Measurements from ENCODE around the gene SBF2.

The SBF2 gene

DNA sequence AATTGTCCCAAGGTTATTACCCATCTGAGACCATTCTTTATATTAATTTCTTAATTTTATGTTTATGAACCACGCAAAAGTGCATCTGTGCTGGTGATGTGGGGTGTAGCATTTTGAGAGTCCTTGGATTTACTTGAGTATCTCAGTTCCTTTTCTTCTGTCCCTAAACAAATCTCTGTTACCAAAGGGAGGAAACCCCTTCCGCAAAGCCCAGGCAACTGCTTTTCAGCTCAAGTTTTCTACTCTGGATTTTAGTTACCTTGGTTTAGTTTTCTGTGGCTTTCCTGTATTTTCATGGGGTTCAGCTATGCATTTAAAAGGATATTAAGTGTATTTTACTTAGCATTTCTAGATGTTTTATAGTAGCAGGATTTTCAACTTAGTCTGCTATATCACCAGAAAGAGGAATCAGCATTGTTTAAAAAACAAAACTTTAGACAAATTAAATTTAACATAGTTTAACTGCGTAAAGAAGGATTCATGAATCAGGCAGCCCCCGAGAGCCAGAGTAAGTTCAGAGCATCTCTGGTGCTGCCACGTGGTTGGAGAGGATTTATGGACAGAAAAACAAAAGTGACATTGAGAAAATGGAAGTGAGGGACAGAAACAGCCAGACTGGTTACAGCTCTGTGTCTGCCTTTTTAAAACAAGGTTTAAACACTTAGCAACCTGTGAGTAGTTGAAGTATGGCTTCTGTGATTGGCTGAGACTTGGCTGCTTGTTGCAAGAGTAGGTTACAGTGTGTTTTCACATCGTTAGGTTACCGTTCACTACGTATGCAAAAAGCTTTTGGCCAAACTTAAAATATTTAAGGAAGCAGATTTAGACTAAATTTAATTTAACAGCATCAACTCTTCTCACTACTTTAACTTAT is 20.4 kb upstream of the SBF2 start:
- Histone ChIP-seq H3K4me3 (ENCODE audit: low read length) (no peak overlapping the region), H3K79me2 (ENCODE audit: control insufficient read depth, insufficient read depth, low read length) (no peaks in the 10 kb centered on the region), H2BK120ac (ENCODE audit: low read depth, low read length) (no peak overlapping the region), H4K8ac (ENCODE audit: low read depth, low read length) (no peak overlapping the region), H3K4me2 (ENCODE audit: low read length) (no peak overlapping the region), H3K79me1 (ENCODE audit: low read length) (no peaks in the 10 kb centered on the region), H2BK15ac (replicated peaks; ENCODE audit: low read depth) (no peak overlapping the region), H3K9ac (ENCODE audit: low read length) (no peak overlapping the region), H2AK5ac (ENCODE audit: low read length) (no peak overlapping the region), H3K4ac (ENCODE audit: low read depth, low read length) (no peak overlapping the region), H3K4me1 (ENCODE audit: control insufficient read depth, low read depth, low read length) (peaks cover 3% of the 10 kb centered on the region), H3K27ac (ENCODE audit: low read depth, low read length) (no peak overlapping the region), H3K56ac (ENCODE audit: low read length) (no peak overlapping the region), H3K27me3 (ENCODE audit: insufficient read depth, low read length, poor library complexity) (no peaks in the 10 kb centered on the region), H4K5ac (ENCODE audit: low read length) (no peak overlapping the region), H2BK5ac (ENCODE audit: low read length) (no peak overlapping the region), H3K18ac (ENCODE audit: low read length) (no peak overlapping the region), H3K36me3 (ENCODE audit: control insufficient read depth, insufficient read depth, low read length) (no peaks in the 10 kb centered on the region), H3K23ac (ENCODE audit: low read length) (no peak overlapping the region)
- no CpG with 5 or more reads among the region's 8 CpGs for WGBS (ENCODE audit: extremely low coverage, insufficient coverage, low lambda C conversion rate)
- peak; percentile 60 for DNase-seq

DNA sequence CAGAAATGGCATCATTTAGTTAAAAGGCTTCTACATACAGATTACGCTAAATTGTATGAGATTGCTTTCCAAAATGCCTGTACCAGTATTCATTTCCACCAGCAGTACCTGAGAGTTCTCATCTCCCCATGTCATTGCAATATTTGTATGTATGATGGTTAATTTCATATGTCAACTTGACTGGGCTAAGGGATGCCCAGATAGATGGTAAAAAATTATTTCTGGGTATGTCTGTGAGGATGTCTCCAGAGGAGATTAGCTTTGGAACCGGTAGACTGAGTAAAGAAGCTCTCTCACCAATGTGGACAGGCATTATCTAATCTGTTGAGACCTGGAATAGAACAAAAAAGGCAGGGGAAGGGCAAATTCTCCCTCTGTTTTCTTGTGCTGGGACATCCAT is 17.8 kb upstream of the SBF2 start:
- H3K56ac ChIP-seq (ENCODE audit: low read length) = no peak overlapping the region
- WGBS (ENCODE audit: extremely low coverage, insufficient coverage, low lambda C conversion rate) = no CpG with 5 or more reads among the region's 2 CpGs
- H3K27me3 ChIP-seq (ENCODE audit: insufficient read depth, low read length, poor library complexity) = no peaks in the 10 kb centered on the region
- H3K27ac ChIP-seq (ENCODE audit: low read depth, low read length) = no peak overlapping the region
- no peak overlapping the region for H3K4me3 ChIP-seq (ENCODE audit: low read length)
- no peak overlapping the region for H4K8ac ChIP-seq (ENCODE audit: low read depth, low read length)
- H3K9ac ChIP-seq (ENCODE audit: low read length) = no peak overlapping the region
- no peak overlapping the region for H2BK120ac ChIP-seq (ENCODE audit: low read depth, low read length)
- H3K4ac ChIP-seq (ENCODE audit: low read depth, low read length) = no peak overlapping the region
- no peak overlapping the region for H4K5ac ChIP-seq (ENCODE audit: low read length)
- peaks cover under 1% of the 10 kb centered on the region for H3K79me2 ChIP-seq (ENCODE audit: control insufficient read depth, insufficient read depth, low read length)
- no peak overlapping the region for H2AK5ac ChIP-seq (ENCODE audit: low read length)
- H3K18ac ChIP-seq (ENCODE audit: low read length) = no peak overlapping the region
- no peak overlapping the region for H2BK15ac ChIP-seq (replicated peaks; ENCODE audit: low read depth)
- no peaks in the 10 kb centered on the region for H3K36me3 ChIP-seq (ENCODE audit: control insufficient read depth, insufficient read depth, low read length)
- H3K23ac ChIP-seq (ENCODE audit: low read length) = no peak overlapping the region
- no peaks in the 10 kb centered on the region for H3K79me1 ChIP-seq (ENCODE audit: low read length)
- peaks cover 13% of the 10 kb centered on the region for H3K4me1 ChIP-seq (ENCODE audit: control insufficient read depth, low read depth, low read length)
- no peak overlapping the region for H2BK5ac ChIP-seq (ENCODE audit: low read length)
- no peak for DNase-seq
- H3K4me2 ChIP-seq (ENCODE audit: low read length) = no peak overlapping the region

DNA sequence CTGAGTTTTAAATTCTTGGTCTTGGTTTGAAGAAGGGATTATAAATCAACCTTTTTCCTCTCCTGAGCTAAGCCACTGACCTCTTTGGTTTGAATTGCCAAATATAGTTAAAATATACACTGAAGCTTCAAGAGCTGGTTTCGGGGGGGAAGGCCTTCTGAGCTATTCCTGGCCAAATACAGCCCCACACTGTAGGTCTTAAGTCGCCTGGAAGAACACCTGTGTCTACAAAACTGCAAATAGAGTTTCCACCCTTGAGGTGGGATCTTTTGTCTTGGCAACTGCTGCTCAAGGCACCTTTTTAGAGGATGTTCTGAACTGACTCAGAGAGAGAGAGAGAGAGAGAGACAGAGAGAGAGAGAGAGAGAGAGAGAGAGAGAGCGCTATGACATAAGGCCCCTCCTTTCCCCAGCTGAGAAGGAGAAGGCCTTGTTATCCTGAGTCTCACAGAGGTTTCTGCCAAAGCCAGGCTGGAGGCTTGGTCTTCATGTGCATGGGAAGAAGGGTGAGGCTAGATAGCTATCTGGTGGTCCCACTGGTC is 16.4 kb upstream of the SBF2 start:
- H3K23ac ChIP-seq (ENCODE audit: low read length) = no peak overlapping the region
- H3K27me3 ChIP-seq (ENCODE audit: insufficient read depth, low read length, poor library complexity) = no peaks in the 10 kb centered on the region
- peaks cover 13% of the 10 kb centered on the region for H3K4me1 ChIP-seq (ENCODE audit: control insufficient read depth, low read depth, low read length)
- peak; percentile 67 for DNase-seq
- H4K5ac ChIP-seq (ENCODE audit: low read length) = no peak overlapping the region
- H4K8ac ChIP-seq (ENCODE audit: low read depth, low read length) = no peak overlapping the region
- no peak overlapping the region for H2AK5ac ChIP-seq (ENCODE audit: low read length)
- H3K79me1 ChIP-seq (ENCODE audit: low read length) = no peaks in the 10 kb centered on the region
- no peak overlapping the region for H2BK5ac ChIP-seq (ENCODE audit: low read length)
- no peak overlapping the region for H2BK120ac ChIP-seq (ENCODE audit: low read depth, low read length)
- H3K4ac ChIP-seq (ENCODE audit: low read depth, low read length) = no peak overlapping the region
- no peak overlapping the region for H3K4me3 ChIP-seq (ENCODE audit: low read length)
- H3K79me2 ChIP-seq (ENCODE audit: control insufficient read depth, insufficient read depth, low read length) = peaks cover 15% of the 10 kb centered on the region
- no peak overlapping the region for H3K18ac ChIP-seq (ENCODE audit: low read length)
- H3K56ac ChIP-seq (ENCODE audit: low read length) = no peak overlapping the region
- H3K36me3 ChIP-seq (ENCODE audit: control insufficient read depth, insufficient read depth, low read length) = no peaks in the 10 kb centered on the region
- no peak overlapping the region for H2BK15ac ChIP-seq (replicated peaks; ENCODE audit: low read depth)
- H3K27ac ChIP-seq (ENCODE audit: low read depth, low read length) = no peak overlapping the region
- no peak overlapping the region for H3K4me2 ChIP-seq (ENCODE audit: low read length)
- no peak overlapping the region for H3K9ac ChIP-seq (ENCODE audit: low read length)
- no CpG with 5 or more reads among the region's 3 CpGs for WGBS (ENCODE audit: extremely low coverage, insufficient coverage, low lambda C conversion rate)

DNA sequence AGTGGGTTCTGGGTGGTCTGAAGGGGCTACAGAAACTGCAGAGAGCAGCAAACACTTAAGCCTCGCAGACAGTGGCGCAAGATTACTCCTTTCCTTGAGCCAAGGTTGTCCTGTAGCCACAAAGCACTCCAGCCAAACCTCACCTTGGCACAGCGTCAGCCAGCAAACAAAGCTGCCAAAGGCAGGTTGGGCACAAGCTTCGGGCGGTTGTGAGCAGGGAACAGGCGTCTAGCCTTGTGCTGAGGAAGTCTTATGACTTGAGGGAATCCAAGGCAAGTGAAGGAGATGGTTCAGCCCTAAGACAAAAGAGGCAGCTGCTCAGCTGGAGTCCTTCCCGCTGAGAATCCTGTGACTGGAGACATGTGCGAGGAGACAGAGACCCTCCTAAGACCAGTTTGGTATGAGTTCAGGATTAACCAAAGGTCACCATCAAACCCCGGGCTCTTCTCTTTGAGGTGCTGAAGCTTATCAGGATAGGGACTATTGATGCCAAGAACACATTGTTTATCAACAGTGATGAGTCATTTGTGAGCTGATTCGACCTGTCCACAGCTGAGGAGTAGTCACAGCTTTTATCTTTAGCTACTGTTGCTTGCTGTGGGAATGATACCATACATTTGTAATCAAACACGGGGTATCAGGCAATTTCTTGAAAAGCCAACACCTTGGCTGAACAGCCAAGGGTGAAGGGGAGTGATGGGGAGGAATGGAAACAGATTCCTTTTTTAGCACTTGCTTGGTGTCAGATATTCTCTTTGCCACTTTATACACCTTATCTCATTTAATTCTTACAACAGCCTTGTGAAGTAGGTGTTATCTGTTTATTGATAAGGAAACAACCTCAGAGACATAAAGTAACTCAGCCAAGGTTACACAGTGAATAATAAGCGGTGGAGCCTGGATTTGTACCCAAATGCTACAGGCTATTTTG is 15.4 kb upstream of the SBF2 start:
- Histone ChIP-seq H2AK5ac (ENCODE audit: low read length) (peak overlapping the region; percentile 29), H3K4me3 (ENCODE audit: low read length) (no peak overlapping the region), H3K79me1 (ENCODE audit: low read length) (no peaks in the 10 kb centered on the region), H3K36me3 (ENCODE audit: control insufficient read depth, insufficient read depth, low read length) (no peaks in the 10 kb centered on the region), H3K27me3 (ENCODE audit: insufficient read depth, low read length, poor library complexity) (no peaks in the 10 kb centered on the region), H3K56ac (ENCODE audit: low read length) (peak overlapping the region; percentile 79), H3K79me2 (ENCODE audit: control insufficient read depth, insufficient read depth, low read length) (peaks cover 20% of the 10 kb centered on the region), H2BK5ac (ENCODE audit: low read length) (peak overlapping the region; percentile 12), H2BK15ac (replicated peaks; ENCODE audit: low read depth) (no peak overlapping the region), H3K4ac (ENCODE audit: low read depth, low read length) (peak overlapping the region; percentile 62), H3K18ac (ENCODE audit: low read length) (peak overlapping the region; percentile 7), H3K9ac (ENCODE audit: low read length) (peak overlapping the region; percentile 28), H2BK120ac (ENCODE audit: low read depth, low read length) (no peak overlapping the region), H3K4me2 (ENCODE audit: low read length) (no peak overlapping the region), H3K4me1 (ENCODE audit: control insufficient read depth, low read depth, low read length) (peaks cover 13% of the 10 kb centered on the region), H3K27ac (ENCODE audit: low read depth, low read length) (peak overlapping the region; percentile 66), H4K8ac (ENCODE audit: low read depth, low read length) (no peak overlapping the region), H4K5ac (ENCODE audit: low read length) (no peak overlapping the region), H3K23ac (ENCODE audit: low read length) (no peak overlapping the region)
- peak; percentile 97 for DNase-seq
- no CpG with 5 or more reads among the region's 12 CpGs for WGBS (ENCODE audit: extremely low coverage, insufficient coverage, low lambda C conversion rate)

DNA sequence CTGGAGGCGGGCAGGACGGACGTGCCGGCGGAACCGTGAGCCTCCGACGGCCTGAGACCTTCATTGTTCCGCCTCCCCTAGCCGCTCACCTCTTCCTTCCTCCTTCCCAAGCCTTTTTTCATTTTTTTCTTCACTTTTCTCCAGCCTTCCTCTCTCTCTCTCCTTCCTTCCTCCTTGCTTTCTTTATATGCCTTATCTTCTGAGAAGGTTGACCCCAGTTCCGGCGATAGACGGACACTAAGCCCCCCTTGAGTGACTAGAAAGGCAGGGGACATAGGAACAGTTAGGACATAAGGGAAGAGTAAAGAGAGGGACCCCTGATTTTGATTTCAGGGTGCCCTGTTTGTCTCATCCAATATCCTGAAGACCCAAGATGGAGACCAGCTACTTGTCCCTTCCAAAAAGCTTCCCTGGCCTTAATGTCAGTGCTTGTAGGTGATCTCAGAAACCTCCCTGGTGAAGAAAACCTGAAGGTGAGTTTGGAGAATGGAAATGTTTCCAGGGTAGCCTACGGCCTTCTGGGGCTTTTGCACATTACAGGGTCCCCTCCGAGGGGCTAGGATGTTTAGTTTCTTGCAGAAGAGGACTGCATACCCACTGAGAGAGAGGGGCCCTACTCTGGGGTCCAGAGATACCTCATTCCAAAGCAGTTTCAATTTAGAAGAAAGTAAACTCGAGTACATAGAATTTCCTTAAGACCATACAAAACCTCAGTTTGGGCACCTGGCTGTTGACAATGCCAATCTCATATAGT is 14.4 kb upstream of the SBF2 start:
- H3K56ac ChIP-seq (ENCODE audit: low read length) = peak overlapping the region; percentile 88
- no peak overlapping the region for H4K5ac ChIP-seq (ENCODE audit: low read length)
- H3K27me3 ChIP-seq (ENCODE audit: insufficient read depth, low read length, poor library complexity) = no peaks in the 10 kb centered on the region
- H3K27ac ChIP-seq (ENCODE audit: low read depth, low read length) = peak overlapping the region; percentile 85
- peak overlapping the region; percentile 73 for H3K9ac ChIP-seq (ENCODE audit: low read length)
- H2AK5ac ChIP-seq (ENCODE audit: low read length) = no peak overlapping the region
- WGBS (ENCODE audit: extremely low coverage, insufficient coverage, low lambda C conversion rate) = no CpG with 5 or more reads among the region's 16 CpGs
- H4K8ac ChIP-seq (ENCODE audit: low read depth, low read length) = no peak overlapping the region
- H3K23ac ChIP-seq (ENCODE audit: low read length) = no peak overlapping the region
- H3K79me1 ChIP-seq (ENCODE audit: low read length) = no peaks in the 10 kb centered on the region
- peak overlapping the region; percentile 68 for H3K4me2 ChIP-seq (ENCODE audit: low read length)
- H3K4me3 ChIP-seq (ENCODE audit: low read length) = no peak overlapping the region
- peaks cover 13% of the 10 kb centered on the region for H3K4me1 ChIP-seq (ENCODE audit: control insufficient read depth, low read depth, low read length)
- peak overlapping the region; percentile 82 for H3K18ac ChIP-seq (ENCODE audit: low read length)
- peak overlapping the region; percentile 51 for H2BK5ac ChIP-seq (ENCODE audit: low read length)
- DNase-seq = peak; percentile 48
- H3K79me2 ChIP-seq (ENCODE audit: control insufficient read depth, insufficient read depth, low read length) = peaks cover 20% of the 10 kb centered on the region
- no peak overlapping the region for H2BK120ac ChIP-seq (ENCODE audit: low read depth, low read length)
- no peaks in the 10 kb centered on the region for H3K36me3 ChIP-seq (ENCODE audit: control insufficient read depth, insufficient read depth, low read length)
- peak overlapping the region; percentile 41 for H2BK15ac ChIP-seq (replicated peaks; ENCODE audit: low read depth)
- peak overlapping the region; percentile 72 for H3K4ac ChIP-seq (ENCODE audit: low read depth, low read length)
